ENCODE data around the gene GFY.

Gene GFY

DNA sequence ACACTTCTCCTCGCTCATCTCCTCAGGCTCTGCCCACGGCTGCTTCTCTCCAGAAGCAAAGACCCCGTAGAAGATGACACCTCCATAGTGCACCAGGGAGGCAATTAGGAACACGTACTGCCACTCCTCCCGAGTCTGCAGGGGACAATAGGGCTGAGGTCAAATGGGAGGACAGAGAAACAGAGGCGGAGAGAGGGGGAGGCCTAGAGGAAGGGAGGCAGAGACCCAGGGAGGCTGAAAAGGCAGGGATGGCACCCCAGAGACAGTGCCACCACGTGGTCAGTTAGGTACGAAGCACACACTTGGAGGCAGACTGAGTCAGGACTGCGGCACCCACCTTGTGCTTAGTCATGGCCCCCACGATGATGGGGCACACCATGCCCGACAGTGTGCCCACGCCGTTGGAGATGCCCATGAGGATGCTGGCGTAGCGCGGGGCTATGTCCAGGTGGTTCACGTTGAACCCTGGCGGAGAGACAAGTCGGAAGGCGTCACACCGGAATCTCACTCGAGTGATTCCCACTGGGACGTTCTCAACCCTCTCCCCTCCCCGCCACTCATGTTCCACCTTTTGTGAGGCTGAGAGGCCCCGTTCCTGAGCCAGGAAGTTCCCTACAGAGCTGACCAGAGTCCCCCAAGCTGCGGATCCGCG lies 5.6 kb downstream of the GFY start:
- no peak overlapping the region for H3K4me3 ChIP-seq (replicated peaks; ENCODE audit: low read depth, low read length)
- H3K27me3 ChIP-seq (replicated peaks; ENCODE audit: control insufficient read depth, insufficient read depth, low read length), result peaks cover 3% of the 10 kb centered on the region
- no peaks in the 10 kb centered on the region for H3K36me3 ChIP-seq (ENCODE audit: control insufficient read depth, insufficient read depth, low read length)
- DNase-seq (ENCODE audit: extremely low read depth, insufficient read length), result no peak
- TF ChIP-seq, protein P1, sequence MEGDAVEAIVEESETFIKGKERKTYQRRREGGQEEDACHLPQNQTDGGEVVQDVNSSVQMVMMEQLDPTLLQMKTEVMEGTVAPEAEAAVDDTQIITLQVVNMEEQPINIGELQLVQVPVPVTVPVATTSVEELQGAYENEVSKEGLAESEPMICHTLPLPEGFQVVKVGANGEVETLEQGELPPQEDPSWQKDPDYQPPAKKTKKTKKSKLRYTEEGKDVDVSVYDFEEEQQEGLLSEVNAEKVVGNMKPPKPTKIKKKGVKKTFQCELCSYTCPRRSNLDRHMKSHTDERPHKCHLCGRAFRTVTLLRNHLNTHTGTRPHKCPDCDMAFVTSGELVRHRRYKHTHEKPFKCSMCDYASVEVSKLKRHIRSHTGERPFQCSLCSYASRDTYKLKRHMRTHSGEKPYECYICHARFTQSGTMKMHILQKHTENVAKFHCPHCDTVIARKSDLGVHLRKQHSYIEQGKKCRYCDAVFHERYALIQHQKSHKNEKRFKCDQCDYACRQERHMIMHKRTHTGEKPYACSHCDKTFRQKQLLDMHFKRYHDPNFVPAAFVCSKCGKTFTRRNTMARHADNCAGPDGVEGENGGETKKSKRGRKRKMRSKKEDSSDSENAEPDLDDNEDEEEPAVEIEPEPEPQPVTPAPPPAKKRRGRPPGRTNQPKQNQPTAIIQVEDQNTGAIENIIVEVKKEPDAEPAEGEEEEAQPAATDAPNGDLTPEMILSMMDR (IDR thresholded peaks at IDR 0.05; ENCODE audit: insufficient read depth, low read length, poor library complexity, severe bottlenecking), result peak; percentile 39

DNA sequence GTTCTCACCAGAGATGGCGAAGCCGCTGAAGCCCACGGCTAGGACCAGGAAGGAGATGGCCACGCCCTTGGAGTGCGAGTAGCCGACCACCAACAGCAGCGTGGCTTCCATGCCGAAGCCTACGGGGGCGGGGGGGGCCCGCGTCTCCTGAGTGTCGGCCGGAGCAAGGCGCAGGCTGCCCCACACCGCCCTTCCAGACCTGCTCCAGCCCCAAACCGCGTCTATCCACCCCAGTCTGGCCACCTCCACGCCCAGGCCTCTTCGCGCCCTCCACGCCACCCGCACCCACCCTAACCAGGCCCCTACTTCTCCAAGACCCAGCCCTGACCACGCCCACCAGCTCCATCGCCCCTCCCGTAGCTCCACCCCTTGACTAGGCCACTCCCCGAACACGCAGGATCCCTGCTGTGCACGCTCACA lies 6.2 kb downstream of the GFY start:
- TF ChIP-seq, protein P1 (IDR thresholded peaks at IDR 0.05; ENCODE audit: insufficient read depth, low read length, poor library complexity, severe bottlenecking), result no peak
- no peak for DNase-seq (ENCODE audit: extremely low read depth, insufficient read length)
- Histone ChIP-seq H3K4me3 (replicated peaks; ENCODE audit: low read depth, low read length) (no peak overlapping the region), H3K27me3 (replicated peaks; ENCODE audit: control insufficient read depth, insufficient read depth, low read length) (peaks cover 3% of the 10 kb centered on the region), H3K36me3 (ENCODE audit: control insufficient read depth, insufficient read depth, low read length) (no peaks in the 10 kb centered on the region)

DNA sequence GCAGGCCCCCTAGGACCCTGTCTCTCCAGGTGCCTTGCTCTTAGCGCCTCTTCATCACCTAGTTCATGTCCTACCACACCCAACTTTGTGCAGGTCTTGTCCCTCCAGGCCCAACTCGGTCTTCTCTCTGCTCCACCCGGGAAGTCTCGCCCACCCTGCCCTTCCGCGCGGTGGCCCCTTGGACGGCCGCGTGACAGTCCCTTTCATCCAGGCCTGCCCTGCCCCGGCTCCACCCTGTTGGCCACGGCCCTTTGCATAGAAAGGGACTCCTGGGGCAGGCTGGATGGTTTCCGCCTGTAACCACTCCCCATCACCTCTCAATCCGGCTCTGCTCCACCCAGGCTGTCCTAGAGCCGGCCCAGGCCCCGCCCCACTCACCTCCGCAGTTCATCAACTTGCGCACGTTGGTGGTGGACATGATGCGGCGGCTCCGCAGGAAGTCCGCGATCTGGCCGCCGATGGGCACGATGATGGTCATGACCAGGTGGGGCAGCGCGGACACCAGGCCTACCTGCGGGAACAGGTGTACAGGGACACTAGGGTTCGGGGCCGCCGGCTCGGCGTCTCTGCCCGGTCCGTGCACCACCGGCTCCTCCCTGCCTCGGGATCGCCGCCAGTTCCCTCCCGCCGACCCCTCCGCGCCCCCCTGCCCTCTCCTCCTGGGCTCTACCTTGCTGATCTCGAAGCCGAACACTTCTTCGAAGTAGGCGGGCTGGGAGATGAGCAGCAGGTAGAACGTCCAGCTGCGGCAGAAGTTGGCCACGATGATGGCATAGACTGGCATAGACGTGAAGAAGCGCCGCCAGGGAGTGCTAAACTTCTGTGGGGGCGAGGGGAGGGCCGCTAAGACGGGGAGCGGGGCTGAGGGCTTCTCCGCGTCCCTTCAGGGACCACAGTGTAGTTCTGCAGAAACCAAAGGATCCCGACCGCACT lies 7.2 kb downstream of the GFY start:
- Histone ChIP-seq H3K4me3 (replicated peaks; ENCODE audit: low read depth, low read length) (no peak overlapping the region), H3K27me3 (replicated peaks; ENCODE audit: control insufficient read depth, insufficient read depth, low read length) (peaks cover 3% of the 10 kb centered on the region), H3K36me3 (ENCODE audit: control insufficient read depth, insufficient read depth, low read length) (no peaks in the 10 kb centered on the region)
- no peak for DNase-seq (ENCODE audit: extremely low read depth, insufficient read length)
- TF ChIP-seq, protein P1 (IDR thresholded peaks at IDR 0.05; ENCODE audit: insufficient read depth, low read length, poor library complexity, severe bottlenecking), result no peak

DNA sequence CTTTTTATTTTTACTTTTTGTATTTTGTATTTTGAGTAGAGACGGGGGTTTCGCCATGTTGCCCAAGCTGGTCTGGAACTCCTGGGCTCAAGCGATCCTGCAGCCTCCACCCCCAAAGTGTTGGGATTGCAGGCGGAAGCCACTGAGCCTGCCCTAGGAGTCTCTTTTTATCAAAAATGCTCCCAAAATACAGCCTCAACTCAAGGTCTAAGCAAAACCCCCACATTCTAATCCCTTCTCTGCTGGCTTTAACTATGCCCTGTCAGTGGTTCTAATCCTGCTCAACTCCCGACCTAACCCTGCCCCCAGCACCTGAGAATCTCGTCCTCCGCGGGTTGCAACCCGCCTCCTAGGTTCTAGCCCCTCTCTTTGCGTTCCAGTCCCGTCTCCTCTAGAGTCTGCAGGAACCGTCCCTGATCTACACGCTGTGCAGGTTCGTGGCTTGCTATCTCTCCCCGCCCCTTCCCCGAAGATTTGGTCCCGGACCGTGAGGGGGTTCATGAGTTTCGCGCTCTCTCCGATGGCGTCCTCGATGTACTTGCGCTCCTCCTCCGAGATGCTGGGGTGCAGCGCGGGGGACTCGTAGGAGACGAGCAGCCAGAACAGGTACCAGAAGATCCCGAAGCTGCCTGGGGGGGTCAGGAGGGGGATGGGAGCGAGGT lies 8.2 kb downstream of the GFY start:
- H3K36me3 ChIP-seq (ENCODE audit: control insufficient read depth, insufficient read depth, low read length), result no peaks in the 10 kb centered on the region
- DNase-seq (ENCODE audit: extremely low read depth, insufficient read length), result no peak
- H3K27me3 ChIP-seq (replicated peaks; ENCODE audit: control insufficient read depth, insufficient read depth, low read length), result peaks cover 1% of the 10 kb centered on the region
- no peak overlapping the region for H3K4me3 ChIP-seq (replicated peaks; ENCODE audit: low read depth, low read length)
- TF ChIP-seq, protein P1 (IDR thresholded peaks at IDR 0.05; ENCODE audit: insufficient read depth, low read length, poor library complexity, severe bottlenecking), result no peak

DNA sequence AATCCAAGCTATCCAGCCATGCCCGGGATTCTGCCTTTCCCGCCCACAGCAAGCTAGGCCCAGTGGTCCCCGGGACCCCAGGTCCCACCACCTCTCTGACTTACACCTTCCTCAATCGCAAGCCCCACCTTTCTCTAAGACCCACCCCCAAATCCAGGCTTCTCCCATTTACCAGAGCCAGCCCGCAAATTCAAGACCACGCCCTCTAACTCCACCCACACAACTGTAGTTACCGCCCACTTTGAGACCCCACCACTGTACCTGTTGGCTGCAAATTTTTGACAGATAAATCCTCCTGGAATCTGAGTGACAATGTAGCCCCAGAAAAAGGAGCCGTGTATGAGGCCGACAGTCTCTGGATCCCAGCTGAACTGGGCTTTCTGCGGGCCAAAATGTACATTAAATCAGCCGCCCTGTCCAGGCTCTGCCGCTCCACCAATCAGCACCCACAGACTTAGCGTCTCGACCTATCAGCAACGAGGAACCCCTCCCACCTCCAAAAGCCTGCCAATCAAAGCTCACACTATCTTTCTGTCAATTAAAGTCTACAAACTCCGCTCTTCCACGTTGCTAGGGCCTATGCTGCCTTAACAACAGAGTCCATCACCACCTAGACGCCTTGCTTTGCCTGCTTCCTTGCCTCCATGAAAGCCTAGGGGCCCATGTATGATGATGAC lies 9.9 kb downstream of the GFY start:
- Histone ChIP-seq H3K27me3 (replicated peaks; ENCODE audit: control insufficient read depth, insufficient read depth, low read length) (peaks cover 1% of the 10 kb centered on the region; the same call in 1 of the 2 replicates), H3K36me3 (ENCODE audit: control insufficient read depth, insufficient read depth, low read length) (no peaks in the 10 kb centered on the region), H3K4me3 (replicated peaks; ENCODE audit: low read depth, low read length) (no peak overlapping the region)
- TF ChIP-seq, protein P1 (IDR thresholded peaks at IDR 0.05; ENCODE audit: insufficient read depth, low read length, poor library complexity, severe bottlenecking), result no peak
- DNase-seq (ENCODE audit: extremely low read depth, insufficient read length), result no peak
